8988T (cell line): Measurements from ENCODE around the gene ARHGAP35.
"Not testable (repeated sequence)": the region's sequence is repeated elsewhere in the genome, so short reads cannot be mapped to it uniquely, and the experiment has no call there.

ENCODE experiments used
- DNase-seq: peaks from one replicate; pipeline ENCODE4 v3.0.0; 2011

ARHGAP35 gene

GRCh38 chr19:46871173-46871572 is 10.4 kb downstream of the ARHGAP35 start:
- DNase-seq, result not testable (repeated sequence)

- no peak for DNase-seq
Measured at GRCh38 chr19:46872967-46873366, 12.2 kb downstream of the ARHGAP35 start.

- no peak for DNase-seq
Measured at GRCh38 chr19:46875234-46875633, 14.4 kb downstream of the ARHGAP35 start.

- no peak for DNase-seq
Measured at GRCh38 chr19:46875657-46876056, 14.9 kb downstream of the ARHGAP35 start.

- DNase-seq, result no peak
Measured at GRCh38 chr19:46878613-46879375, 18.0 kb downstream of the ARHGAP35 start.

GRCh38 chr19:46880431-46880830 is 19.6 kb downstream of the ARHGAP35 start:
- DNase-seq, result no peak

GRCh38 chr19:46881092-46881491 is 20.3 kb downstream of the ARHGAP35 start:
- DNase-seq, result no peak

- no peak for DNase-seq
Measured at GRCh38 chr19:46882034-46882433, 21.2 kb downstream of the ARHGAP35 start.

GRCh38 chr19:46882751-46883150 is 22.0 kb downstream of the ARHGAP35 start:
- not testable (repeated sequence) for DNase-seq

- no peak for DNase-seq
Measured at GRCh38 chr19:46885411-46885810, 24.6 kb downstream of the ARHGAP35 start.

- no peak for DNase-seq
Measured at GRCh38 chr19:46886546-46887239, 25.9 kb downstream of the ARHGAP35 start.

- no peak for DNase-seq
Measured at GRCh38 chr19:46887240-46887782, 26.5 kb downstream of the ARHGAP35 start.

- no peak for DNase-seq
Measured at GRCh38 chr19:46890423-46891170, 29.8 kb downstream of the ARHGAP35 start.

- no peak for DNase-seq
Measured at GRCh38 chr19:46892252-46893179, 31.7 kb downstream of the ARHGAP35 start.

GRCh38 chr19:46896076-46896794 is 35.4 kb downstream of the ARHGAP35 start:
- DNase-seq, result no peak

- DNase-seq, result no peak
Measured at GRCh38 chr19:46898731-46899130, 37.9 kb downstream of the ARHGAP35 start.

- DNase-seq, result no peak
Measured at GRCh38 chr19:46900341-46900740, 39.5 kb downstream of the ARHGAP35 start.

GRCh38 chr19:46901701-46902401 is 41.1 kb downstream of the ARHGAP35 start:
- DNase-seq, result no peak

- DNase-seq, result no peak
Measured at GRCh38 chr19:46902402-46902766, 41.6 kb downstream of the ARHGAP35 start.

- DNase-seq, result no peak
Measured at GRCh38 chr19:46903458-46903857, 42.7 kb downstream of the ARHGAP35 start.
